ENCODE data around the gene TTC4. TPM values are rescaled to one million over a fixed set of nuclear protein-coding genes. Genes with fewer than 3 reads are reported as not detected.

TTC4 gene
- total RNA-seq, 1 experiment from 2014 or later = 30.8 TPM

DNA sequence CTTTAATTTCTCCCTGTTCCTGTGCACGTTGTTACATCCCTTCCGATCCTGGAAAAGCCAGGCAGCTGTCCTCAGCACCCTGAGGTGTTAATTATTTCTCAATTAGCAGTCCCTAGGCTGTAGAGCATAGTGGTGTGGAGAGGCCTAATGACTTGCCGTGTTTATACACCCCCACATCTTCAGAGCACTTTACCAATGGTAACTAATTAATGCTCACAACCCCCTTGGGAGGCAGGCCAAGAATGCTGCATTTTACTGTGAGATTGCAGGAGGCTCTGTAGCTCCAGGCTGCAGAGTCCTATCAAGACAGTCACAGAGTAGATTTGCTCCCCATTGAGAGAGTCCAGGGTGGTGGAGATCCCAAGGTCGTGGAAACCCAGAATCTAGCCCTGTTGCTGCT, 51.1 kb downstream of the TTC4 start:
- no peaks in the 10 kb centered on the region; a peak in 1 of 7 replicates for H3K36me3 Mint-ChIP-seq (ENCODE audit: insufficient read depth in 1 of 3, low read depth in 3 of 3)
- no peak overlapping the region for H2BK15ac ChIP-seq (ENCODE audit: low read depth, low read length)
- no peak overlapping the region for H3K14ac ChIP-seq (ENCODE audit: insufficient read depth, low read length)
- no peak for DNase-seq
- no peaks in the 10 kb centered on the region for H3K79me2 ChIP-seq (ENCODE audit: insufficient read depth, low read length)
- no peak overlapping the region for H3K4me3 Mint-ChIP-seq
- H4K20me1 ChIP-seq (ENCODE audit: control insufficient read depth, insufficient read depth, insufficient read length) = no peaks in the 10 kb centered on the region
- TF ChIP-seq, protein P1, sequence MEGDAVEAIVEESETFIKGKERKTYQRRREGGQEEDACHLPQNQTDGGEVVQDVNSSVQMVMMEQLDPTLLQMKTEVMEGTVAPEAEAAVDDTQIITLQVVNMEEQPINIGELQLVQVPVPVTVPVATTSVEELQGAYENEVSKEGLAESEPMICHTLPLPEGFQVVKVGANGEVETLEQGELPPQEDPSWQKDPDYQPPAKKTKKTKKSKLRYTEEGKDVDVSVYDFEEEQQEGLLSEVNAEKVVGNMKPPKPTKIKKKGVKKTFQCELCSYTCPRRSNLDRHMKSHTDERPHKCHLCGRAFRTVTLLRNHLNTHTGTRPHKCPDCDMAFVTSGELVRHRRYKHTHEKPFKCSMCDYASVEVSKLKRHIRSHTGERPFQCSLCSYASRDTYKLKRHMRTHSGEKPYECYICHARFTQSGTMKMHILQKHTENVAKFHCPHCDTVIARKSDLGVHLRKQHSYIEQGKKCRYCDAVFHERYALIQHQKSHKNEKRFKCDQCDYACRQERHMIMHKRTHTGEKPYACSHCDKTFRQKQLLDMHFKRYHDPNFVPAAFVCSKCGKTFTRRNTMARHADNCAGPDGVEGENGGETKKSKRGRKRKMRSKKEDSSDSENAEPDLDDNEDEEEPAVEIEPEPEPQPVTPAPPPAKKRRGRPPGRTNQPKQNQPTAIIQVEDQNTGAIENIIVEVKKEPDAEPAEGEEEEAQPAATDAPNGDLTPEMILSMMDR (conservative IDR thresholded peaks at IDR 0.05) = no peak
- no peak overlapping the region for H4K8ac ChIP-seq (replicated peaks; ENCODE audit: insufficient read length, low read depth, low read length)
- no peak overlapping the region for H3T11ph ChIP-seq (ENCODE audit: low read length)
- no peak overlapping the region for H3K27ac ChIP-seq (ENCODE audit: insufficient read length, low read depth, low read length)
- no peak overlapping the region for H3K9ac ChIP-seq (ENCODE audit: extremely low read depth, insufficient read length, low read length)
- no peak overlapping the region for H3K4ac ChIP-seq (ENCODE audit: low read depth, low read length)
- H3K27ac Mint-ChIP-seq = no peak overlapping the region
- H3K9me3 Mint-ChIP-seq = no peaks in the 10 kb centered on the region
- H2AK5ac ChIP-seq (ENCODE audit: insufficient read length, low read length) = no peak overlapping the region
- H3K9me3 ChIP-seq (ENCODE audit: control insufficient read depth, low read depth, low read length) = no peaks in the 10 kb centered on the region
- no peak overlapping the region for H4K5ac ChIP-seq (ENCODE audit: insufficient read length, low read depth, low read length)
- H2AFZ ChIP-seq (ENCODE audit: low read length) = no peak overlapping the region
- H3K27me3 ChIP-seq (ENCODE audit: insufficient read depth, low read length) = no peaks in the 10 kb centered on the region
- H4K91ac ChIP-seq (ENCODE audit: insufficient read length, low read depth, low read length) = no peak overlapping the region
- WGBS (ENCODE audit: extremely low coverage, insufficient read length, low lambda C conversion rate) = no CpG with 5 or more reads among the region's 4 CpGs
- peaks cover 4% of the 10 kb centered on the region for H3K23me2 ChIP-seq (ENCODE audit: insufficient read length, low read depth, low read length, poor library complexity, severe bottlenecking)
- no peak overlapping the region for H2BK5ac ChIP-seq (ENCODE audit: insufficient read length, low read length)
- H3K4me1 ChIP-seq (ENCODE audit: insufficient read depth, low read length) = no peaks in the 10 kb centered on the region
- peaks cover 19 to 22% of the 10 kb centered on the region in 2 experiments for H3K4me1 Mint-ChIP-seq
- H2BK20ac ChIP-seq (ENCODE audit: low read depth, low read length, poor library complexity, severe bottlenecking) = no peak overlapping the region
- peaks cover 3% of the 10 kb centered on the region for H3K27me3 Mint-ChIP-seq (ENCODE audit: low read depth)
- no peak overlapping the region for H3K56ac ChIP-seq (ENCODE audit: insufficient read length, low read depth, low read length)
- H2BK12ac ChIP-seq (ENCODE audit: insufficient read length, low read depth, low read length) = no peak overlapping the region
- H3K23ac ChIP-seq (ENCODE audit: insufficient read length, low read depth, low read length) = no peak overlapping the region
- no peaks in the 10 kb centered on the region for H3K79me1 ChIP-seq (ENCODE audit: insufficient read depth, low read depth, low read length, poor library complexity, severe bottlenecking)
- H3K4me2 ChIP-seq (ENCODE audit: insufficient read depth, insufficient read length, low read length) = no peak overlapping the region
- H2BK120ac ChIP-seq (ENCODE audit: low read depth, low read length, poor library complexity, severe bottlenecking) = no peak overlapping the region
- H3K18ac ChIP-seq (ENCODE audit: insufficient read length, low read depth, low read length) = no peak overlapping the region
